Activated CD8-positive, alpha-beta memory T cell treated with anti-CD3 and anti-CD28 coated beads, Interleukin-2, amount 50 U/mL, for 48 hours (primary cell): ENCODE data around the gene KLRC2.
"Not testable (repeated sequence)": the region's sequence is repeated elsewhere in the genome, so short reads cannot be mapped to it uniquely, and the experiment has no call there.

Source experiments
- DNase-seq: peaks from one replicate; pipeline ENCODE4 v3.0.0-alpha.2; 2020

The KLRC2 gene

DNA sequence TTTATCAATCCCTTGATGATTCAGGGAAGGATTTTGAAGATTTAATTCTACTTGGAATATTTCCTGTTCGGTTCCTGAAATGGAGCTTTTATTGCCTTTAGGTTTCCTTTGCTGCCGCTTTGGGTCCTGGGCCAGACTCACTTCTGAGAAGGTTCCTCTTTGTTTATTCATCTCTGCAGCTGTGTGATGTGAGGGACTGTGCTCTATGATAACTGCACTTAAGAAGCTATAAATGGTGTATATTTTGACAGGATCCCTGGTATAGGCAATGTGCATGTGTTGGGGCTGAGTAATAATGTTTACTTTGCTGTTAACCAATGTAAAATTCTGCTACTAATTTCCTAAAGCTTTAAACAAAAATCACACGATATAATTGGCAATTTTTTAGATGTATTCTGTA is at the start of gene KLRC2:
Gene KLRC2, minus strand, starts transcription at position 195 of the 400 bp plus-strand sequence. Its CDS starts 24 bp downstream, at position 171.
- DNase-seq, result not testable (repeated sequence)

DNA sequence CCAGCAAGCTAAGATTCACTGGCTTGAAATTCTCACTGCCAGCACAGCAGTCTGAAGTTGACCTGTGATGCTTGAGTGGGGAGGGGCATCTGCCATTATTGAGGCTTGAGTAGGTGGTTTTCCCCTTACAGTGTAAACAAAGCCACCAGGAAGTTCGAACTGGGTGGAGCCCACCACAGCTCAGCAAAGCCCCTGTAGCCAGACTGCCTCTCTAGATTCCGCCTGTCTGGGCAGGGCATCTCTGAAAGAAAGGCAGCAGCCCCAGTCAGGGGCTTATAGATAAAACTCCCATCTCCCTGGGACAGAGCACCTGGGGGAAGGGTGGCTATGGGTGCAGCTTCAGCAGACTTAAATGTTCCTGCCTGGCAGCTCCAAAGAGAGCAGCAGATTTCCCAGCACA is 46.1 kb upstream of the KLRC2 start:
- DNase-seq, result not testable (repeated sequence)

DNA sequence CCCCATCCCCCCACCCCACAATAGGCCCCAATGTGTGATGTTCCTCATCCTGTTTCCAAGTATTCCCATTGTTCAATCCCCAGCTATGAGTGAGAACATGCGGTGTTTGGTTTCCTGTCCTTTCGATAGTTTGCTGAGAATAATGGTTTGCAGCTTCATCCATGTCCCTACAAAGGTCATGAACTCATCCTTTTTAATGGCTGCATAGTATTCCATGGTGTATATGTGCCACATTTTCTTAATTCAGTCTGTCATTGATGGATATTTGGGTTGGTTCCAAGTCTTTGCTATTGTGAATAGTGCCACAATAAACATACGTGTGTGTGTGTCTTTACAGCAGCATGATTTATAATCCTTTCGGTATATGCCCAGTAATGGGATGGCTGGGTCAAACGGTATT is 37.0 kb upstream of the KLRC2 start:
- DNase-seq, result not testable (repeated sequence)

DNA sequence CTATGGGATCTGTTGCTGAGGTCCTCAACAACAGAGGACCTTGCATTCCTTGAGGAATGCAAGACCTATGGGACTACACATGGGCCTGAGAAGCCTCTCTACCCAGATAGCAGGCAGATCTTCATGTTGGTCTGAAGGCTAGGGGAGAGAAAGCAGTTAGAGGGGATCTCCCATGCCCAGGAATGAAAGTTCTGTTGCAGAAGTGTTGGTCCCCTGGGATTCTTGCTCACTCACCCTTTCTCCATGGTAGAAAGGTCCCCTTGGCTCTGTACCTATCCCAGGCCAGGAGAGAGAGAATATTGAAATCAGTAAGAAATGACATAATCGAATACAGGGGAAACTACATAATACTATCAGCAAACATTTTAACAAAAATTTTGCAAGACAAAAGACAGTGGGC is 33.9 kb upstream of the KLRC2 start:
- no peak for DNase-seq

DNA sequence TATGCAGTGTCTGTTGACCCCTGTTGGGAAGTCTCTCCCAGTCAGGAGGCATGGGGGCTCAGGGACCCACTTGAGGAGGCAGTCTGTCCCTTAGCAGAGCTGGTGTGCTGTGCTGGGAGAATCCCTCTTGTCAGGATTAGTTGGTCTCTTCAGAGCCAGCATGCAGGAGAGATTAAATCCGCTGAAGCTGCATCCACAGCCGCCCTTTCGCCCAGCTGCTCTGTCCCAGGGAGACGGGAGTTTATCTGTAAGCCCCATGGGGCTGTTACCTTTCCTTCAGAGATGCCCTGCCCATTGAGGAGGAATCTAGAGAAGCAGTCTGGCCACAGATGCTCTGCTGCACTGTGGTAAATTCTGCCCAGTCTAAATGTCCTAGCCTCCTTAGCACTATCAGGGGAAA is 30.5 kb upstream of the KLRC2 start:
- no peak for DNase-seq

DNA sequence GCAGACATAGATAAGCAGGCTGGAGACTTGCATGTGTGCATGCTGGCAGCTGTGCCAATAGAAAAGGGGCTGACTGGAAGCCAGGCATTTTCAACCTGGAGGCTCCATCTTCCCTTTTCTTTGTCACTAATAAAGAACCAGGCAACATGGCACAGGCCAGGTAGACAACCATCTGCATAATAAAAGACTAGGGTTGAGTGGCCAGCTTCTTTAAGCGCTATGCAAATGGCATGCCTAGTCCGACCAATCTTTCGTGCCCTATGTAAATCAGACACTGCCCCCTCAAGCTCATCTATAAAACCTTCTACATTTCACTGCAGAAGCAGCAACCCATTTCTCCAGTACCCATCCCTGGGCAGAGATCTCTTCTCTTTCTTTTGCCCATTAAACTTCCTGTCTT is 21.9 kb upstream of the KLRC2 start:
- no peak for DNase-seq

DNA sequence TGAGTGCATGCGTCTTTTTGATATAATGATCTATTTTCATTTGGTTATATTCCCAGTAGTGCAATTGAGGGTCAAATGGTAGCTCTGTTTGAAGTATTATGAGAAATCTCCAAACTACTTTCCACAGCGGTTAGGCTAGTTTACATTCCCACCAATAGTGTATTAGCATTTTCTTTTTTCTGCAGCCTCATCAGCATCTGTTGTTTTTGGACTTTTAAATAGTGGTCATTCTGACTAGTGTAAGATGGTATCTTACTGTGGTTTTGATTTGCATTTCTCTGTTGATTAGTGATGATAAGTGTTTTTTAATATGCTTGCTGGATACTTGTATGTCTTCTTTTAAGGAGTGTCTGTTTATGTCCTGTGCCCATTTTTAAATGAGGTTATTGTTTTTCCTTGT is 21.0 kb upstream of the KLRC2 start:
- DNase-seq, result no peak

DNA sequence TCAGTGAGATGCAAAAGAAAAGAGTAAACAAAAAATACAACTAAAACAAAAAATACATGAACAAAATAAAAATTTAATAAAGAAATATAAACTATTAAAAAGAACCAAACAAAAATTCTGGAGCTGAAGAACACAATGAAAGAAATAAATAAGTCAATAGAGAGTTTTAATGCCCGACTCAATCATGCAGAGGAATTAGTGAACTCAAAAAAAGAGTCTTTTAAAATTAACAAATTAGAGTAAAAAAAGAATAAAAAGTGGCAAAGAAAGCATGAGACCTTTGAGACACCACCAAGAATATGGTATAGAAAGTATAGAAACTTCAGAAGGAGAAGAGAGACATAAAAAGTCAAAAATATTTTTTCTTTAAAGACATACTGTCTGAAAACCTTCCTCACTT is 20.0 kb upstream of the KLRC2 start:
- no peak for DNase-seq

DNA sequence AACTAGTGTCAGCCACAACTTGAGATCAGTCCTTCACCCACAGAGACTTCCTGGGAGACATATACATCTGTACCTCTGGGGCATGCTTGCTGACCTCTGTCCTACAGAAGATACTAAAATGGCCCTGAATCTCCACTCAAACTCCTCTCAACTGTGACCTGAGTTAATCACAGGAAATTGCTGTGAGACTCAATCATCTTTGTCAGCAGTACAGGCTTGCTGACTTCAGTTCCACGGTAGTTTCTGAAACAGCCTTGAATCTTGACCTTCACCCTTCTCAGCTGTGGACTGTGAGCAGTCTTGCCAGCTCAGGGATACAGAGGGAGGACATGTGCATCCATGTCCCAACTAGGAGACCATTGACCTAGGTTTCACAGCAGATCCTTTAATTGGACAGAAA is 18.7 kb upstream of the KLRC2 start:
- peak; percentile 45 for DNase-seq

DNA sequence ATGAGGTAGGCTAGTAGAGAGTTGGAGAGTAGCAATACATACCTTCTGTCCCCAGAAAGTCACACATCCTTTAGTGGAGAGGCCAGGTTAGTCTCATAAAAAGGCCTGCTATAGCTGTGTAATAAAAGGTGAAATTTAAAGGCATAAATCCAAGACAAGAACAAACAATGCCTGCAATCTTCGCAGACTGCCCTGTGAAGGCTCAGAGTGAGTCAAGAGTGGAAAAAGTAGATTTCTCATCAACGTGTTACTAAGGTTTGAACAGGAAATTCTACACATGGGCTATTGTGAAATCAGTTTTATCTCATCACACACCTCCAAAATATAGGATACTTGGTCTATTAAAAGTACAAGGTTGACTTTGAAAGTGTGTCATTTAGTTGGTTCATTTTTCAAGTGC is 17.3 kb upstream of the KLRC2 start, which contains the start of gene KLRC1:
Gene KLRC1, minus strand, starts transcription at position 222 of the 400 bp plus-strand sequence. CDS start 2,221 bp downstream, outside the sequence.
- no peak for DNase-seq

DNA sequence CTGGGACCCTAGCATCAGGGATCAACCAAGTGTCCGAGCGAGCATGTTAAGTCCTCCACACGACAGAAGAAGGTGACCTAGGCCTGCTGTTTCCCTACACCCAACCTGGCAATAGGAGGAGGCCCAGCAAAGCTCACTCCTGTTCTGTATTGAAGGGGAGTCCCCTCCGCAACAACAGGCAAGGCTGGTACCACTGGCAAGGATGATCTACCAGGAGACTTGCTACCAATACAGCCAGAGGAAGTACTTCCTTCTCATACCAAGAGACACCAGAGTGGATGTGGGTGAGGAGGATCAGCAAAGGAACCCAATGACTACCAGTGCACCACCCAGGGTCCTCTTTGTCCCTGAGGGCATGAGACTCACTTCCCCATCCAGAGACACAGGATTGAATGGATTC is 12.4 kb upstream of the KLRC2 start:
- DNase-seq, result no peak

DNA sequence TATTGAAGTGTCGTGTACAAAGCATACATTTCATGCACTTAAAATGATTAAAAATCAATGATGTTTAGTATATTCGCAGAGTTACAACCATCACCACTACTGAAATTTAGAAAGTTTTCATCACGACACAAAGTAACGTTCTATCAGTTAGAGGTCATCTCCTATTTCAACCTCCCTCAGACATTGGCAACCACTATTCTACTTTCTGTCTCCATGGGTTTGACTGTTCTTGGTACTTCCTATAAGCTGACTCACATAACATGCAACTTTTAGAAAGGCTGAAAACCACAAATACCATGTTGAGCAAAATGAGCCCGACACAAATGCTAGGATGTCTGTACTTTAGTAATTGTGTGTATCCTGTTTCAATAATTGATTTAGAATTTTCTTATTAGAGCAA is 10.2 kb upstream of the KLRC2 start:
- DNase-seq, result not testable (repeated sequence)

DNA sequence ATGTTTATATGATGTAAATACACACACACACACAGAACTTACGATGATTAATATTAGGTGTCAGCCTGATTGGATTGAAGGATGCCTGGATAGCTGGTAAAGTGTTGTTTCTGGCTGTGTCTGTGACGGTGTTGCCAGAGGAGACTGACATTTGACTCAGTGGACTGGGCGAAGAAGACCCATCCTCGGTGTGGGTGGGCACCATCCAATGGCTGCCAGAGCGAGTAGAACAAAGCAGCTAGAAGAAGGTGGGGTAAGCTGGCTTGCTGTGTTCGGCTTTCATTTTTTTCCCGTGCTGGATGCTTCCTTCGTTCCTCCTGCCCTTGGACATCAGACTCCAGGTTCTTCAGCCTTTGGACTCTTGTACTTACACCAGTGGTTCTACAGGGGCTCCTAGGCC is 5.3 kb upstream of the KLRC2 start:
- not testable (repeated sequence) for DNase-seq

DNA sequence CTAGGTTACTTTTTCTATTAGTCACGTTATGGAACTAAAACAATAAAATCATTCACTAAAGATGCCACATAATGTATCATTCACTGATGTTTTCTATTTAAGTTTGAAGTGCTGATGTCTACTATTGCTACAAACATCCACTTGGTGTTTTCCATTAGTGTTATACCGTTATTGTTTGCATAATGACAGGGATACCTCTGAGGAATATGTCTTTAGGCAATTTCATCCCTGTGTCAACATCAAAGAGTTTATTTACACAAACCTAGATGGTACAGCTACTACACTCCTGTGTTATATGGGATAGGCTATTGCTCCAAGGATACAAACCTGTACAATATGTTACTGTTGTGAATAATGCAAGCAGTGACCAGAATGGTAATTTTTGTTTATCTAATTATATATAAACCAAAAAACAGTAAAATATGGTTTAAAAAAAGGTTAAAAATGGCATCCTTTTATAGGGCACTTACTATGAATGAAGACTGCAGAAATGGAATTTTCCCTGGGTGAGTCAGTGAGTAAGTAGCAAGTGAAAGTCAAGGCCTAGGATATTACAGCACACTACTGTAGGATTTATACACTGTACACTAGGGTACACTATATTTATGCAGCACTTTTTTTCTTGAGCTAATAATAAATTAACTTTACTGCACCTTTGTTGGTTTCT is 3.9 kb upstream of the KLRC2 start:
- DNase-seq, result not testable (repeated sequence)

DNA sequence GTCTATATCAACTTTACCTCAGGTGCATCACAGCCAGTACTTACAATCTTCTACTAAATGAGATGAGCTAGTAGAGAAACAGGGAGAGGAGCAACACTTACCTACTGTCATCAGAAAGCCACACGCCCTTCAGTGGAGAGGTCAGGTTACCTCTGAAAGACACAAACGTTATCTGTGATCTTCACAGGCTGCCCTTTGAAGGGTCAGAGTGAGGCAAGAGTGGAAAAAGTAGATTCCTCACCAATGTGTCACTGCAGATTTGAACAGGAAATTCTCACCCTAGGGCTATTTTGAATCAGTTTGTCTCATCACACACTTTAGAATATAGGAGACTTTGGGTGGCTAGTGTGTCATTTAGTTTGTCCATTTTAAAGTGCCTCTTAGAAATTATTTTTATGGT is 1.8 kb upstream of the KLRC2 start:
- DNase-seq, result not testable (repeated sequence)

DNA sequence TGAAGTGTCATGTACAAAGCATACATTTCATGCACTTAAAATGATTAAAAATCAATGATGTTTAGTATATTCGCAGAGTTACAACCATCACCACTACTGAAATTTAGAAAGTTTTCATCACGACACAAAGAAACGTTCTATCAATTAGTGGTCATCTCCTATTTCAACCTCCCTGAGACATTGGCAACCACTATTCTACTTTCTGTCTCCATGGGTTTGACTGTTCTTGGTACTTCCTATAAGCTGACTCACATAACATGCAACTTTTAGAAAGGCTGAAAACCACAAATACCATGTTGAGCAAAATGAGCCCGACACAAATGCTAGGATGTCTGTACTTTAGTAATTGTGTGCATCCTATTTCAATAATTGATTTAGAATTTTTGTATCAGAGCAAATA is 5.2 kb downstream of the KLRC2 start:
- DNase-seq, result not testable (repeated sequence)

DNA sequence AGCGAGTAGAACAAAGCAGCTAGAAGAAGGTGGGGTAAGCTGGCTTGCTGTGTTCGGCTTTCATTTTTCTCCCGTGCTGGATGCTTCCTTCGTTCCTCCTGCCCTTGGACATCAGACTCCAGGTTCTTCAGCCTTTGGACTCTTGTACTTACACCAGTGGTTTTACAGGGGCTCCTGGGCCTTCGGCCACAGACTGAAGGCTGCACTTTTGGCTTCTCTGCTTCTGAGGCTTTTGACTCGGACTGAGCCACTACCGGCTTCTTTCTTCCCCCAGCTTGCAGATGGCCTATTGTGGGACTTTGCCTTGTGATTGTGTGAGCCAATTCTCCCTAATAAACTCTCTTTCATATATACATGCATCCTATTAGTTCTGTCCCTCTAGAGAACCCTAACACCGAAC is 9.9 kb downstream of the KLRC2 start:
- DNase-seq, result not testable (repeated sequence)

DNA sequence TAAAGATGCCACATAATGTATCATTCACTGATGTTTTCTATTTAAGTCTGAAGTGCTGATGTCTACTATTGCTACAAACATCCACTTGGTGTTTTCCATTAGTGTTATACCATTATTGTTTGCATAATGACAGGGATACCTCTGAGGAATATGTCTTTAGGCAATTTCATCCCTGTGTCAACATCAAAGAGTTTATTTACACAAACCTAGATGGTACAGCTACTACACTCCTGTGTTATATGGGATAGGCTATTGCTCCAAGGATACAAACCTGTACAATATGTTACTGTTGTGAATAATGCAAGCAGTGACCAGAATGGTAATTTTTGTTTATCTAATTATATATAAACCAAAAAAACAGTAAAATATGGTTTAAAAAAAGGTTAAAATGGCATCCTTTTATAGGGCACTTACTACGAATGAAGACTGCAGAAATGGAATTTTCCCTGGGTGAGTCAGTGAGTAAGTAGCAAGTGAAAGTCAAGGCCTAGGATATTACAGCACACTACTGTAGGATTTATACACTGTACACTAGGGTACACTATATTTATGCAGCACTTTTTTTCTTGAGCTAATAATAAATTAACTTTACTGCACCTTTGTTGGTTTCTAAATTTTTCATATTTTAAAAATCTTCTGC is 11.4 kb downstream of the KLRC2 start:
- DNase-seq, result not testable (repeated sequence)

DNA sequence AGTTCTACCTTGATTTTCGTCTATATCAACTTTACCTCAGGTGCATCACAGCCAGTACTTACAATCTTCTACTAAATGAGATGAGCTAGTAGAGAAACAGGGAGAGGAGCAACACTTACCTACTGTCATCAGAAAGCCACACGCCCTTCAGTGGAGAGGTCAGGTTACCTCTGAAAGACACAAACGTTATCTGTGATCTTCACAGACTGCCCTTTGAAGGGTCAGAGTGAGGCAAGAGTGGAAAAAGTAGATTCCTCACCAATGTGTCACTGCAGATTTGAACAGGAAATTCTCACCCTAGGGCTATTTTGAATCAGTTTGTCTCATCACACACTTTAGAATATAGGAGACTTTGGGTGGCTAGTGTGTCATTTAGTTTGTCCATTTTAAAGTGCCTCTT is 13.7 kb downstream of the KLRC2 start:
- DNase-seq, result not testable (repeated sequence)

DNA sequence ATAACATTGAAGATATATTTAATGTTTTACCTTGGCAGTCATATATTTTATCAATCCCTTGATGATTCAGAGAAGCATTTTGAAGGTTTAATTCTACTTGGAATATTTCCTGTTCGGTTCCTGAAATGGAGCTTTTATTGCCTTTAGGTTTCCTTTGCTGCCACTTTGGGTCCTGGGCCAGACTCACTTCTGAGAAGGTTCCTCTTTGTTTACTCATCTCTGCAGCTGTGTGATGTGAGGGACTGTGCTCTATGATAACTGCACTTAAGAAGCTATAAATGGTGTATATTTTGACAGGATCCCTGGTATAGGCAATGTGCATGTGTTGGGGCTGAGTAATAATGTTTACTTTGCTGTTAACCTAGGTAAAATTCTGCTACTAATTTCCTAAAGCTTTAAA is 15.5 kb downstream of the KLRC2 start, which contains the start of gene KLRC3:
Gene KLRC3, minus strand, starts transcription at position 262 of the 400 bp plus-strand sequence. Its CDS starts 45 bp downstream, at position 217.
- DNase-seq, result not testable (repeated sequence)

DNA sequence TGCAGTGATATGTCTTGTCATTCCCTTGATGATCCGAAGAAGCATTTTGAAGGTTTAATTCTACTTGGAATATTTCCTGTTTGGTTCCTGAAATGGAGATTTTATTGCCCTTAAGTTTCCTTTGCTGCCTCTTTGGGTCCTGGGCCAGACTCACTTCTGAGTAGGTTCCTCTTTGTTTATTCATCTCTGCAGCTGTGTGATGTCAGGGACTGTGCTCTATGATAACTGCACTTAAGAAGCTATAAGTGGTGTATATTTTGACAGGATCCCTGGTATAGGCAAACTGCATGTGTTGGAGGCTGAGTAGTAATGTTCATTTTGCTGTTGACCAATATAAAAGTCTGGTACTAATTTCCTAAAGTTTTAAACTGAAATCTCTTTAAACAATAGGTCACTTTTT is 26.4 kb downstream of the KLRC2 start, which contains the start of gene KLRC4:
Gene KLRC4, minus strand, starts transcription at position 366 of the 400 bp plus-strand sequence. Its CDS starts 182 bp downstream, at position 184.
- DNase-seq, result no peak

DNA sequence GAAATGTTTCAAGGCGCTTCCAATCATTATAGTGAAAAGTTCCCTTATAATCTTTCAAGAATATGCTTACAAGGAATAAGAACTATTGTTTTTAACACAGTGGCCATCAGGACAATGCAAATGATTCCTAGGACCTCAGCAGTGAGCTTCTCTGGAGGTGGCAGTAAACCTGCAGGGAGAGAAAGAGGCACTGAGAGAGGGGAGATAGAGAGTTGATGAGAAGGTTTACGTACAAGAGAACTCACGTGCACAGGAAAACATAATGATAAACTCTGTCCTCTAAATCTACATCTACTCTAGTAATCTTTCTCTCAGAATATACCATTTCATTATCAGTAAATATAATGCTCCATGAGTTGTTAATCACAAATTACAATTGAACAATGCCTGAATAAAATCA is 27.0 kb downstream of the KLRC2 start:
- no peak for DNase-seq

DNA sequence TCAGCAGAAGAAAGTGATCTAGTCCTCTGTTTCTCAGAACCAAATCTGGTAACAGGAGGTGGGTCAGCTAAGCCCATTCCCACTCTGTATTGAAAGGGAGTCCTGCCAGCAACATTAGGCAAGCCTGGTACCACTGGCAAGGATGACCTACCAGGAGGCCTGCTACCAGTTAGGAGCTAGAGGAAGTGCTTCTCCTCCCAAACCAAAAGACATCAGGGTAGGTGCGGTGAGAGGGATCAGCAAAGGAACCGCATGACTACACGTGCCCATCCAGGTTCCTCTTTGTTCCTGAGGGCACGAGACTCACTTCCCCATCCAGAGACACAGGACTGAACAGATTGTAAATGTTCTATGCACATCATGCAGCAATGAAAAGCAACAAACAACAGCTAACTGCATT is 29.1 kb downstream of the KLRC2 start:
- peak; percentile 52 for DNase-seq

DNA sequence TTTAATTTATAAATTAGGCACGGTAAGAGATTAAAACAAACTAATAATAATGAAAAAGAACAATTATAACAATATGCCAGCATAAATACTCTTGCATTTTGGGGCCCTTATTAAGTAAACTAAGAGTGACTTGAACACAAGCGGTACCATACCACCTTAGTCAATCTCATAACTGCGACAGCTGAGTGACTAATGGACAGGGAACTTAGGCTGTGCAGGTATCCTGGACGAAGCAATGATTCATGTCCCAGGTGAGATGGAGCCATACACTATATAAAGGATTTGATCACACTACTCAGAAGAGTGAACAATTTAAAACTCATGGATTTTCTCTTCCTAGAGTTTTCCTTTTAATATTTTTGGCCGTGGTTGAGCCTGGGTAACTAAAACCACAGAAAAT is 30.5 kb downstream of the KLRC2 start:
- DNase-seq, result no peak
